GM18511 (cell line): ENCODE data around the gene RAB6B.

Experiments
- ATAC-seq: cut with Tn5 transposase; IDR thresholded peaks from one replicate; pipeline ENCODE4 v1.9.1; 2021; ENCODE audit warnings: mild to moderate bottlenecking, moderate library complexity; ENCODE audit not compliant: unreplicated experiment

RAB6B gene

DNA sequence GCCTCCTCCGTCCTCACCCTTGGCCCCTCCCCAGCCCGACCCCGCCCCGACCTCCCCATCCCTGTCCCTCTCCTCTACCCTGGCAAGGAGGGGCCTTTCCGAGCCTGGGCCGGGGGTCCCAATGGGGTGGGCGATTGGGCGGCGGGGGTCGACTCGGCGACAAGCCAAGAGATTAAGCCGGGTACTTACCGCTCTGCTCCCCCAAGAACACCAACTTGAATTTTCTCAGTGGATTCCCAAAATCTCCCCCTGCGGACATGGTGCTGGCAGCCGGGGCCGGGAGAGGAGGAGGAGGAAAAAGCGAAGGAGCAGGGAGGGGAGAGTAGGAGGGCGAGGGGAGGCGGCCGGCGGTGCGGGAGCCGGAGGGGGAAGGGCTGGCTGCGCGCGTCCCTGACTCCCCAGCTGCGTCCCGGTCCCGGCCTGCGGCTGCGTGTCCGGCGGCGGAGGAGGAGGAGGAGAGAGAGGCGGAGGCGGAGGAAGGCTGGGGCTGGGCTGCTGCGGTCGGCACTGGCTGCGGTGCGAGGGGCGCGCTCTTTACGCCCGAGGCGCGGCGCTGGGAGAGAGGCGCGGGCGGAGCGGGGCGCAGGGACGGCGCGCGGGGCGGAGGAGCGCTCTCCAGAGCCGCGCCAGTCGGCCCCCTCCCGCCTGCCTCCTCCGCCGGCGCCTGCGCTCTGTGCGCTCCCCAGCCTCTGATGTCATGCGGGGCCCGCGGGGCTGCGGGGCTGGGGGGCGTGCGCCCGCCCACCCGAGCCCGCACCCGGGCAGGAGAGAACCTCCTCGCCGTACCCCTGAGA is at the start of gene RAB6B:
RAB6B (minus strand) TSS at position 675 of the 794 bp plus-strand sequence; CDS start at position 259, 416 bp downstream.
- ATAC-seq = no peak

- ATAC-seq = no peak
Measured at GRCh38 chr3:133944641-133945380, 49.1 kb upstream of the RAB6B start.

GRCh38 chr3:133944181-133944580 is 48.5 kb upstream of the RAB6B start:
- no peak for ATAC-seq

GRCh38 chr3:133943639-133944141 is 48.0 kb upstream of the RAB6B start:
- ATAC-seq = no peak

GRCh38 chr3:133943031-133943535 is 47.4 kb upstream of the RAB6B start:
- ATAC-seq = no peak

GRCh38 chr3:133941415-133941821 is 45.7 kb upstream of the RAB6B start:
- ATAC-seq = no peak

GRCh38 chr3:133940536-133940935 is 44.9 kb upstream of the RAB6B start:
- ATAC-seq = no peak

- no peak for ATAC-seq
Measured at GRCh38 chr3:133939463-133939835, 43.8 kb upstream of the RAB6B start.

GRCh38 chr3:133938770-133939462 is 43.2 kb upstream of the RAB6B start:
- no peak for ATAC-seq

DNA sequence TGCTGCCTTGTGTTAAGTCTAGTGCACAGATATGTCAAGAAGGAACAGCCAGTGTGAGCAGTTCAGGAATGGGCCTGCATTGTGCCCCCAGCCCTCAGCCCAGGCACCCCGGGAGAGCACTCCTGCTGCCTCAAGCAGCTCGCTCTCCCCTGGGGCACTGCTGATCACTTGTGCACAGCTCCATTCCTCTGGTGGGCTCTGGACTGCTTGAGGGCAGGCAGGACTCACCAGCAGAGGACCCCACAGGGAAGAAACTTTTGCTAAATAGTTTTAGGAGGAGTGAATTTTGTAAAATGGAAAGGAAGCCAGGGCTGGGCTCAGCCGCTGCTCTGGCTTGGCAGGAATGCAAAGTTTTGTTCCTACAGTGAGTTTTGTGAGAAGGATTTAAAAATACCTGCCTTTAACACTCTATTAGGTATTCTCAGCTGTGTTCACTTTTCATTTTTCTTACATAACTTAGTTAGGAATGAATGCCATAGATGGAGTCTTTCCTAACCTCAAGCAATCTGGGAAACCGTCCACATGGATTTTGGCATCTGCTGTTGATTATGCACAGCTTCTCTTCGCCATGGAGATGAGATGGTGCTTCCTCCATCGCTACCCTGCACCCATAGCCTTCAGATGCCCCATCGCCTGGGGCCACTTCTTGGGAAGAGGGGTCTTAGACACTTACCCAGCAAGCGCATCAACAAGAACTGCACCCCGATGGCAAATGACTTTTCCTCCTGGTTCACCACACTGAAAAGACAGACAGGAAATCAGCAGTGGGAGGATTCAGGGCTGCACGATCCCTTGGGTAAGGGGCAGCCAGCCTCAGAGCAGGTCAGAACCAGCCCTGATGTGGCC is 42.3 kb upstream of the RAB6B start:
- no peak for ATAC-seq

DNA sequence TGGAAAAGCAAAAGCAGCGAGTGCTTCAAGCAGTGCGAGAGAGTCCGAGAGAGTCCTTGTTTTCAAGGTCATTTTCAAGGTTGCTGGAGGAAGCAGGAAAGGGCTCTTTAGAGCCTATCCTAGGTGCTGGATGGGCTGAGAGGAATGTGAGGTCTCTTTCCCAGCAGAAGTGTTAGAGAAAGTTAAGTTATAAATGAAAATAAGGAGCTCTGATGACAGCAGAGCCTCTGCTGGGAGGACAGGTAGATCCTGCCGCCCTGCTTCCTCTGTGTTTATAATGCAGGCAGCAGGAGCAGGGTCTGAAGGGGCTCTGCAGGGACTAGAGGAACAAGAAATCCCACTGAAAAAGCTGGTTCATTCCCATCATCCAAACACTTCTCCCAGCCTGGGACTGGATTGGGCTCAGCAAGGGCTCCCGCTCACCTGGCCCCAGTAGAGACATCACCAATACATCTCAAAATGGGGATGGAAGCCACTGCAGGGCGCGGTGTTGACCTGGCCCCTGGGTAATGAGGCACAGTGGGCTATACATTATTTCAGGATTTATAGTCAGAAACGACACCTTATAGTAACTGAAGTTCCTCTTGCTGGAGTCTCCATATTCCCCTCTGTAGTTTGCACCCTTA is 41.5 kb upstream of the RAB6B start:
- ATAC-seq = no peak

DNA sequence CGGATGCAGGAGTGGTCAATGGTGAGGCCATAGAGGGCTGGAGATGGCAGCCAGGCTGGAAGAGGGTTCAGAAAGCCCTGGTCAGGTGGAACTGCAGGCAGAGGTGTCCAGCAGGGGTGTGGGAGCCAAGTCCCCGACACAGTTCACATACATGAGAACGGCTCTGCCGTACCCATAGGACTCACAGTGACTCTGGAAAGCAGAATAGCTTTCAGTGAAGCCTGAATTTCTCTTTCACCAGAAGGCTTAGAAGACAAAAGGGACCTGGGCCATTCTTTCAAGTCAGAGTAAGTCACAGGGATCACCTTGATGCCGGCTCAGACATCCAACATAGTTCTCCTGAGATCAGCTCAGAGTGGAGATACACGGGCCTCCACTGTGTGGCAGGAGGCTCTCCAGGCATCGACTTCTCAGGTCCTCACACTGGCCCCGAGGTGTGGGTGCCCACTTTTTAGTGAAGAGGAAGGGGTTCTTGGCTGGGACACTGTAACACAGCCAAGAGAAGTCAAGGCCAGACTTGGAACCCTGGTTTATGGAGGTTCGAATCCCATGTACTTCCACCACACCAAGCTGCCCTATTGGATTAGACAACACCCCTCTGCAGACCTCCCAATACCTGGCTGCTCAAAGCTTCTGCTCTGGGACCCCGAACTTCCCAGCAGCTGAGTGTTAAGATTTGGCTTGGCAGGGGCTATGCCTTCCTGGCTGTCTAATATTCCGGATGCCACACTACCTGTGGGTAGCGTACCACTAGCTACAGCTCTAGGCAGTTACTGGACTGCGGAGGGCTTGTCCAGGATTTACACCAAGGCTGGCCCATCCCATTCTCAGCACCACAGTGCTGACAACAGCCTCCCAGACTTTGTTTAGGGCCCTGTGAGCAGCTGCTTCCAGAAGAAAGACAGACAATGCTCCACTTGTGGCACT is 40.4 kb upstream of the RAB6B start:
- no peak for ATAC-seq

DNA sequence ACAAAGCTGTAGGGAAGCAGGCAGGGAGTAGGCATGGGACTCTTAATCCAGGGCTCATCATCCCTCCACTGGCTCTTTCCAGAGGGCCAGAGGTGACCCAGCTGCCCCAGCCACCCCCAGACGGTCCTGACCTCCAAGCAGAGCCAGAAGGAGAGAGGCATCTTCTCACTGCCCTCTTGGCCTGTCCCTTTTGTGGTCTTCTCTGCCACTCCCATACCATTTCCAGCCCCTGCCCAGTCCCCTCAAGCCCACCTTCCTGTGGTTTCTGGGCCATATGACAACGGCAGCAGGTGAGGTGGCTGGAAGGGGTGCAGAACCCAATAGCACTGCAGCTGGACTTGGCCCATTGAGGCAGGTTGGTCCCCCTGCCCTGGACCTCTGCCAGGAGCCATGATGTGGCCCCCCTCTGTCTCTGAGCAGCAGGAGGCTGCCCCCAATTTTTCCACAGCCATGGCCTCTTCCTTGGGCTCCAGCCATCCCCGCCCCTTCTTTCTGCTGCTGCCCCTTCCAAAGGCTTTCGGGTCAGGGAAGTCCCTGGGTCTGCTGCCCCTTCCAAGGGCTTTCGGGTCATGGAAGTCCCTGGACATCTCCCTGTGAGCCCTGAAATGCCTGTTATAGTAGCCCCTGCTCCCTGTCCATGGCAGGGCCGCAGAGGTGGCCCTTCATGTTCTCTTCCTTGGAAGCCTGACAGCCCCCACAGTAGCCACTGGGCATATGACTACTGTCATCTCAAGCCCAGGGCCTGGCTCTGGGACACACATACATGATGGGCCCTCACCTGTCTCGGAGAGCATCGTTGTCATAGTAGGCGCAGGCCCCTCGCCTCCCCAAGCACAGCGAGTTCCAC is 39.5 kb upstream of the RAB6B start:
- ATAC-seq = no peak

- ATAC-seq = no peak
Measured at GRCh38 chr3:133934073-133934970, 38.6 kb upstream of the RAB6B start.

- ATAC-seq = no peak
Measured at GRCh38 chr3:133933097-133934024, 37.7 kb upstream of the RAB6B start.

DNA sequence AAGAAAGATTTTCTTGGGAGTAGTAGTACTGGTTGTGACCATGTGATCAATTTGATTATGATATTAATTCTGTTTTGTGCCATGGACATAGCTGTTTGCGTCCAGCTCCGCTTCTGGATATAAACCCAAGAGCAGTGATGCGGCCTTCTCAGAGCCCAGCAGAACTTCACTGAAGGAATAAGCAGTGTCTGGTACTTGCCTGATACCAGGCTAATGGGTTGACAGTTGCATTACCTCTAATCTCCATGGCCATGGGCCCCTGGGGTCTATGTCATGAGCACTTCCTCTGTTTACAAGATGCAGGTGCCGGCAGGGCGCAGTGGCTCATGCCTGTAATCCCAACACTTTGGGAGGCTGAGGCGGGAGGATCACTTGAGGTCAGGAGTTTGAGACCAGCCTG is 36.3 kb upstream of the RAB6B start:
- ATAC-seq = no peak
